HepG2 (cell line): ENCODE data around the gene GNG7. TPM values are rescaled to one million over a fixed set of nuclear protein-coding genes. Genes with fewer than 3 reads are reported as not detected.

Source experiments
- ATAC-seq: fragments of 200-7000 bp; cut with Tn5 transposase; 3 replicates; pipeline ENCODE4 v1.9.1; 2020; ENCODE audit warnings: mild to moderate bottlenecking, moderate library complexity
- BruUV-seq: library from RNA; stranded (reverse); fragments of 400-500 nt; replicated peaks from 2 replicates; lab custom pipeline; 2021; lab: Mats Ljungman, UMichigan
- CTCF ChIA-PET: fragments of 300-600 bp; formaldehyde crosslinking; extraction: SDS; loops from one replicate; lab custom pipeline; 2021; ENCODE audit warnings: low total read pairs, inconsistent platforms, low intra/inter-chr PET ratio; lab: Yijun Ruan, JAX
- POLR2A ChIA-PET: fragments of 350-600 bp; sonication (Branson Sonifier 250); formaldehyde crosslinking; loops from one replicate; lab custom pipeline; 2020; ENCODE audit warnings: antibody characterized with exemption, inconsistent platforms; lab: Yijun Ruan, JAX
- DNase-seq: peaks from one replicate; pipeline ENCODE4 v3.0.0-alpha.2; 2015; ENCODE audit warnings: low spot score
- FAIRE-seq: peaks from 3 replicates; lab custom pipeline; 2011; peaks lifted over from hg19 to GRCh38; lab: Jason Lieb, UNC
- H2AFZ ChIP-seq: one replicate; pipeline ENCODE4 v1.6.1; 2011; ENCODE audit warnings: low read length, inconsistent platforms
- H3K27ac ChIP-seq: fragments of 300-600 bp; 3 replicates; pipeline ENCODE4 v1.8.0; 2011; ENCODE audit warnings: mixed run types, mild to moderate bottlenecking, mixed read lengths, low read length, inconsistent platforms; ENCODE audit not compliant: insufficient read depth; ENCODE audit errors: extremely low read length
- H3K27me3 ChIP-seq, 2 experiments: fragments of 200-600 bp in 1 of 2; 2 replicates in 1 of 2; 3 replicates in 1 of 2; pipeline versions ENCODE4 v1.6.0 to v1.8.0; 2011; ENCODE audit warnings: low read length in 2 of 2, mild to moderate bottlenecking in 2 of 2, moderate library complexity in 2 of 2, inconsistent platforms in 1 of 2; ENCODE audit not compliant: insufficient read depth in 2 of 2, control insufficient read depth in 1 of 2
- H3K36me3 ChIP-seq, 2 experiments: fragments of 200-600 bp in 1 of 2; replicated peaks in 1 of 2; 2 replicates in 1 of 2; 3 replicates in 1 of 2; pipeline versions ENCODE4 v1.5.1 to v1.8.0; 2011; ENCODE audit warnings: low read length in 2 of 2, inconsistent platforms in 1 of 2; ENCODE audit not compliant: insufficient read depth in 2 of 2, control insufficient read depth in 1 of 2
- H3K4me1 ChIP-seq: 2 replicates; pipeline ENCODE4 v1.5.1; 2012; ENCODE audit warnings: low read length, inconsistent platforms; ENCODE audit not compliant: insufficient read depth
- H3K4me2 ChIP-seq: 2 replicates; pipeline ENCODE4 v1.6.0; 2011; ENCODE audit warnings: low read depth, low read length, inconsistent platforms
- H3K4me3 ChIP-seq, 3 experiments: fragments of 200-600 bp in 1 of 3; sonication (generic), shearing (Covaris generic) in 1 of 3; replicated peaks in 1 of 3; 2 replicates each; pipeline ENCODE4 v1.5.1; 2011 to 2016; ENCODE audit warnings: low read length in 3 of 3, inconsistent platforms in 2 of 3, low read depth in 2 of 3, mild to moderate bottlenecking in 2 of 3, control low read depth in 1 of 3, mixed read lengths in 1 of 3; ENCODE audit not compliant: insufficient read depth in 1 of 3
- H3K79me2 ChIP-seq: one replicate; pipeline ENCODE4 v1.6.1; 2011; ENCODE audit warnings: low read length, inconsistent platforms; ENCODE audit not compliant: insufficient read depth
- H3K9ac ChIP-seq: 2 replicates; pipeline ENCODE4 v1.6.0; 2011; ENCODE audit warnings: mild to moderate bottlenecking, low read depth, low read length, inconsistent platforms; ENCODE audit not compliant: insufficient read depth
- H3K9me3 ChIP-seq: 2 replicates; pipeline ENCODE4 v1.5.1; 2012; ENCODE audit warnings: mild to moderate bottlenecking, low read length
- H4K20me1 ChIP-seq: 2 replicates; pipeline ENCODE4 v1.6.0; 2011; ENCODE audit warnings: inconsistent platforms, mild to moderate bottlenecking, low read length, moderate library complexity; ENCODE audit not compliant: insufficient read depth
- ASH2L ChIP-seq: fragments of 300-600, 200-600 bp; sonication (generic); IDR thresholded peaks from 2 replicates; pipeline ENCODE4 v1.7.0; 2017; ENCODE audit warnings: low read depth, mild to moderate bottlenecking, moderate library complexity, mixed read lengths, low read length; ENCODE audit not compliant: insufficient read length
- CBX2 ChIP-seq, 2 experiments: fragments of 200-600 bp in 1 of 2; sonication (generic); formaldehyde crosslinking in 1 of 2; IDR thresholded peaks; 2 replicates each; pipeline versions ENCODE4 v1.7.0 to v1.8.1; 2018 to 2022; ENCODE audit warnings: low read depth in 2 of 2, low read length in 1 of 2, mild to moderate bottlenecking in 1 of 2, missing genetic modification reagents in 1 of 2
- HMGXB4 ChIP-seq, 2 experiments: sonication (generic) in 1 of 2; formaldehyde crosslinking in 1 of 2; IDR thresholded peaks; 2 replicates each; pipeline versions ENCODE4 v1.4.0 to v1.6.1; 2018 to 2020; ENCODE audit warnings: missing genetic modification reagents in 2 of 2, borderline replicate concordance in 1 of 2, low read depth in 1 of 2, mild to moderate bottlenecking in 1 of 2, missing biosample characterization in 1 of 2
- MXD4 ChIP-seq: IDR thresholded peaks from 2 replicates; pipeline ENCODE4 v1.6.1; 2016; ENCODE audit warnings: mild to moderate bottlenecking, missing biosample characterization, missing genetic modification reagents
- RAD51 ChIP-seq: fragments of 450-650 bp; IDR thresholded peaks from 2 replicates; pipeline ENCODE4 v1.6.1; 2016; ENCODE audit warnings: borderline replicate concordance
- SMARCC2 ChIP-seq: fragments of 450-650 bp; IDR thresholded peaks from 2 replicates; pipeline ENCODE4 v1.6.1; 2017; ENCODE audit warnings: antibody characterized with exemption, mild to moderate bottlenecking
- SMYD3 ChIP-seq: sonication (generic); formaldehyde crosslinking; IDR thresholded peaks from 2 replicates; pipeline ENCODE4 v1.8.1; 2023; ENCODE audit warnings: mild to moderate bottlenecking, missing genetic modification reagents
- TFDP2 ChIP-seq: sonication (generic); formaldehyde crosslinking; IDR thresholded peaks from 2 replicates; pipeline ENCODE4 v1.4.0; 2020; ENCODE audit warnings: missing genetic modification reagents
- ZNF230 ChIP-seq: sonication (generic); formaldehyde crosslinking; IDR thresholded peaks from 2 replicates; pipeline ENCODE4 v1.4.0; 2020; ENCODE audit warnings: mild to moderate bottlenecking, missing genetic modification reagents
- ZNF292 ChIP-seq: sonication (generic); formaldehyde crosslinking; IDR thresholded peaks from 2 replicates; pipeline ENCODE4 v1.8.1; 2022; ENCODE audit warnings: mild to moderate bottlenecking, low read depth, missing genetic modification reagents, borderline replicate concordance
- ZNF441 ChIP-seq: sonication (generic); formaldehyde crosslinking; IDR thresholded peaks from 2 replicates; pipeline ENCODE4 v1.7.0; 2021; ENCODE audit warnings: missing genetic modification reagents, borderline replicate concordance
- ZNF569 ChIP-seq: sonication (generic); formaldehyde crosslinking; IDR thresholded peaks from 2 replicates; pipeline ENCODE4 v1.5.0; 2020; ENCODE audit warnings: mild to moderate bottlenecking, missing genetic modification reagents, moderate library complexity, borderline replicate concordance
- ZNF704 ChIP-seq: sonication (generic); formaldehyde crosslinking; IDR thresholded peaks from 2 replicates; pipeline ENCODE4 v1.8.1; 2023; ENCODE audit warnings: mild to moderate bottlenecking, inconsistent platforms, moderate library complexity, missing genetic modification reagents, borderline replicate concordance
- ZSCAN12 ChIP-seq: sonication (generic); formaldehyde crosslinking; IDR thresholded peaks from 2 replicates; pipeline ENCODE4 v1.9.0; 2021; ENCODE audit warnings: mild to moderate bottlenecking, missing genetic modification reagents
- ZSCAN20 ChIP-seq: sonication (generic); formaldehyde crosslinking; IDR thresholded peaks from 2 replicates; pipeline ENCODE4 v1.4.0; 2020; ENCODE audit warnings: missing genetic modification reagents, mild to moderate bottlenecking, borderline replicate concordance
- WGBS: methylation state at CpG from one replicate; pipeline ENCODE4 v1.1.6; 2017; ENCODE audit warnings: low lambda C conversion rate; 5-methylcytosine and 5-hydroxymethylcytosine counted together
- in situ Hi-C: cut with HindIII; loops from 2 replicates; pipeline ENCODE4 v1.10.0; 2017; ENCODE audit warnings: low pct_unique_long_range_greater_than_20kb; ENCODE audit not compliant: extremely low pct_ligation_motif_present
- intact Hi-C: fragments of 100-400 bp; cut with micrococcal nuclease; formaldehyde crosslinking; loops from one replicate; pipeline ENCODE4 v1.10.0; 2022; ENCODE audit not compliant: unreplicated experiment
- polyA plus RNA-seq, 8 experiments: library from polyadenylated mRNA; depleted of rRNA in 3 of 8; stranded (reverse) in 7 of 8; unstranded in 1 of 8; fragments of >200 nt; fragmentation: Illumina TruSeq in 4 of 8; extraction: Trizol in 4 of 8; gene quantifications; 2 replicates each; pipeline versions ENCODE4 v1.2.1 to v1.2.3, GENCODE V29; 2011 to 2016; ENCODE audit warnings: low read depth in 4 of 8, missing spikeins in 1 of 8, mixed read lengths in 1 of 8; ENCODE audit not compliant: insufficient read depth in 1 of 8
- total RNA-seq, 5 experiments: library from RNA; depleted of rRNA; stranded (reverse); fragments of >200 nt; fragmentation: Illumina TruSeq; extraction: Trizol; gene quantifications; 2 replicates each; pipeline ENCODE4 v1.2.3, GENCODE V29; 2016; ENCODE audit warnings: low read depth in 1 of 5

Gene GNG7
- total and polyA plus RNA-seq, 2 of the 13 experiments (the other 11 are each of a cell fraction or from before 2014, with no cell fraction given), result 1.4 to 3.3 TPM

- intact Hi-C loops, result no loop called here
- H3K4me1 ChIP-seq, result peaks cover 41% of the 10 kb centered on the region
- 83% methylated on average over 8 of the region's 16 CpGs for whole genome bisulfite sequencing
- no peaks in the 10 kb centered on the region for H3K27me3 ChIP-seq
- H3K79me2 ChIP-seq, result no peaks in the 10 kb centered on the region
- ChIA-PET POLR2A (no interaction called here), CTCF (no interaction called here)
- FAIRE-seq (no peak), ATAC-seq (no peak), DNase-seq (no peak)
- BruUV-seq, result no TSS peak
- no peak overlapping the region for H3K27ac ChIP-seq
- no peaks in the 10 kb centered on the region for H4K20me1 ChIP-seq
- H3K4me2 ChIP-seq, result no peak overlapping the region
- TF ChIP-seq ZSCAN12 (CRISPR knock-in tag), result no peak
- TF ChIP-seq ZNF292 (CRISPR knock-in tag), result no peak
- no peak for TF ChIP-seq MXD4 (CRISPR knock-in tag)
- no peak for TF ChIP-seq CBX2 (IDR thresholded peaks at IDR 0.05; ENCODE audit: low read depth, low read length)
- no peak for TF ChIP-seq CBX2 (CRISPR knock-in tag; IDR thresholded peaks at IDR 0.05; ENCODE audit: low read depth)
- no peak for TF ChIP-seq ZSCAN20
- TF ChIP-seq RAD51, result no peak
- TF ChIP-seq ZNF230 (CRISPR knock-in tag), result no peak
- no peak for TF ChIP-seq ZNF441 (CRISPR knock-in tag)
- TF ChIP-seq ZNF569 (CRISPR knock-in tag), result no peak
- no peak for TF ChIP-seq TFDP2
- no peak for TF ChIP-seq HMGXB4 (CRISPR knock-in tag; IDR thresholded peaks at IDR 0.05; ENCODE audit: borderline replicate concordance in 1 of 2, low read depth in 1 of 2)
- TF ChIP-seq ASH2L, result no peak
- no peak for TF ChIP-seq ZNF704 (CRISPR knock-in tag)
- TF ChIP-seq SMYD3 (CRISPR knock-in tag), result no peak
- no peak for TF ChIP-seq SMARCC2
- no peak overlapping the region for H2AFZ ChIP-seq
- H3K9me3 ChIP-seq, result no peaks in the 10 kb centered on the region
- H3K36me3 ChIP-seq, result no peaks in the 10 kb centered on the region
- in situ Hi-C loops, result loop anchor here (5.0 kb wide), 1 partner anchor 106 kb away; no protein-coding TSS in a partner anchor
- H3K4me3 ChIP-seq, result no peak overlapping the region
- no peak overlapping the region for H3K9ac ChIP-seq
Observed at GRCh38 chr19:2645826-2646225, 56.7 kb downstream of the GNG7 start.
